AG04450 (cell line): Measurements from ENCODE around the gene GRM8. TPM values are rescaled to one million over a fixed set of nuclear protein-coding genes. Genes with fewer than 3 reads are reported as not detected.

Experiments
- CTCF ChIA-PET: fragments of 300-600, 350-600 bp; formaldehyde crosslinking; extraction: SDS; loops from one replicate; lab custom pipeline; 2022; ENCODE audit warnings: antibody characterized with exemption, inconsistent platforms; lab: Charles Lee
- POLR2A ChIA-PET: fragments of 350-600 bp; formaldehyde crosslinking; extraction: SDS; loops from one replicate; lab custom pipeline; 2021; ENCODE audit warnings: antibody characterized with exemption, inconsistent platforms; lab: Yijun Ruan, JAX
- DNase-seq: peaks from one replicate; pipeline ENCODE4 v3.0.0-alpha.2; 2011; ENCODE audit warnings: low read depth, low spot score
- H3K27ac ChIP-seq: one replicate; pipeline ENCODE4 v1.5.1; 2012; ENCODE audit warnings: low read depth, low read length, control low read depth
- H3K27me3 ChIP-seq: one replicate; pipeline ENCODE4 v1.6.0; 2012; ENCODE audit warnings: low read length; ENCODE audit not compliant: control insufficient read depth, insufficient read depth
- H3K4me3 ChIP-seq: 2 replicates; pipeline ENCODE4 v1.5.1; 2011; ENCODE audit warnings: mild to moderate bottlenecking, low read depth, low read length, control low read depth
- H3K9me3 ChIP-seq: 2 replicates; pipeline ENCODE4 v1.5.1; 2012; ENCODE audit warnings: low read length; ENCODE audit not compliant: control insufficient read depth, insufficient read depth
- polyA plus RNA-seq: library from polyadenylated mRNA; depleted of rRNA; stranded (reverse); fragments of >200 nt; gene quantifications from 2 replicates; pipeline ENCODE4 v1.2.3, GENCODE V29; 2011
- TF ChIP-seq, protein P1 (sequence below): IDR thresholded peaks from 2 replicates; pipeline ENCODE4 v1.5.1; 2011; ENCODE audit warnings: low read depth, low read length, control low read depth, inconsistent platforms

Gene GRM8
- polyA plus RNA-seq, 1 experiment: not detected

DNA sequence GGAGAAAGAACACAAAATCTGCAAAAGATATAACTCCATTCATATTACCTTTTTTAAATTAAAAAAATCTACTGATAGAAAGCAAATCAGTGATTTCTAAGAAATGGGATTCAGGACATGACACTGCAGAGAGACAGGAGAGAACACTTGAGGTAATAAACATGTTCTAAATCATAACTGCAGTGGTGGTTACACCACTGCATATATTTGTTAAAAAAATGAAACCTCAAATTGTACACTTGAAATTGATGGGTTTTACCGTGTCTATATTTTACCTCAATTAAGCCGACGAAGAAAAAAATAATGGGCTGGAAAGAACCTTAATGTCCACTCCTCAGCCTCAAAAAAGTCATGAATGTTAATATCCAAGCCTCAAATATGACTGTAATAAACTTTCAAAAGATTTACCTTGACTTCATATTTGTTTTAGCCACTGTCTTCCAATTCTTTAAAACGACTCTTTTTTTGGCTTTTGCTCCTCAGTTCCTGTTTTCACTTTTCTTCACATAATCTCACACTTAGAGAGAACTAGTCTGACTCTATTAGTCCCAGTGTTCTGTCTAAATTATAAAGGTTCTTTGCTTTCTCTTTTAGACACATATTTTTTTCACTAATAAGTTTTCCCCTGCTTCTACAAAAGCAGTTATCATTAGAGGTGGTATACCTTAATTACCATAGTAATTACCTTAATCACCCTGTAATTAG is 502.4 kb downstream of the GRM8 start:
- Histone ChIP-seq H3K4me3 (no peak overlapping the region), H3K27ac (no peak overlapping the region), H3K9me3 (no peaks in the 10 kb centered on the region), H3K27me3 (no peaks in the 10 kb centered on the region)
- ChIA-PET CTCF (no interaction called here), POLR2A (no interaction called here)
- TF ChIP-seq, protein P1, sequence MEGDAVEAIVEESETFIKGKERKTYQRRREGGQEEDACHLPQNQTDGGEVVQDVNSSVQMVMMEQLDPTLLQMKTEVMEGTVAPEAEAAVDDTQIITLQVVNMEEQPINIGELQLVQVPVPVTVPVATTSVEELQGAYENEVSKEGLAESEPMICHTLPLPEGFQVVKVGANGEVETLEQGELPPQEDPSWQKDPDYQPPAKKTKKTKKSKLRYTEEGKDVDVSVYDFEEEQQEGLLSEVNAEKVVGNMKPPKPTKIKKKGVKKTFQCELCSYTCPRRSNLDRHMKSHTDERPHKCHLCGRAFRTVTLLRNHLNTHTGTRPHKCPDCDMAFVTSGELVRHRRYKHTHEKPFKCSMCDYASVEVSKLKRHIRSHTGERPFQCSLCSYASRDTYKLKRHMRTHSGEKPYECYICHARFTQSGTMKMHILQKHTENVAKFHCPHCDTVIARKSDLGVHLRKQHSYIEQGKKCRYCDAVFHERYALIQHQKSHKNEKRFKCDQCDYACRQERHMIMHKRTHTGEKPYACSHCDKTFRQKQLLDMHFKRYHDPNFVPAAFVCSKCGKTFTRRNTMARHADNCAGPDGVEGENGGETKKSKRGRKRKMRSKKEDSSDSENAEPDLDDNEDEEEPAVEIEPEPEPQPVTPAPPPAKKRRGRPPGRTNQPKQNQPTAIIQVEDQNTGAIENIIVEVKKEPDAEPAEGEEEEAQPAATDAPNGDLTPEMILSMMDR: no peak
- no peak for DNase-seq

DNA sequence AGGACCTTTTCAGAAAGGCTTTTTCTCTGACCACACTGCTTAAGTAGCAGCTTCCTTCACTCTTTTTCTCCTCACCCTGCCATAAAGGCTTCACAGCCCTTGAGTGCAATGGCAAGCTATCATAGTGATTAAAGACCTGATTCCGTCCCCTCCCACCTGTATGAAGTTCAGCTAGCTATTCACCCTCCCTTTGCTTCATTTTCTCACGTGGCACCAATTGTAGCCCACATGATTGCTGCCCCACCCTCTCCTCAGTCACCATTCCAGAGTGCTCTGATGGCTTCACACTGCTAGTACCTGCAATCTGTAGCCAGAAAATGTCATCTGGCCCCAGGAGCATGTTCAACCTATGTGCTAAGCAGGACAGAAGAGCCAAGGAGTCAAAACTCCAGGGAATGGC is 523.8 kb downstream of the GRM8 start:
- CTCF ChIA-PET: no interaction called here

DNA sequence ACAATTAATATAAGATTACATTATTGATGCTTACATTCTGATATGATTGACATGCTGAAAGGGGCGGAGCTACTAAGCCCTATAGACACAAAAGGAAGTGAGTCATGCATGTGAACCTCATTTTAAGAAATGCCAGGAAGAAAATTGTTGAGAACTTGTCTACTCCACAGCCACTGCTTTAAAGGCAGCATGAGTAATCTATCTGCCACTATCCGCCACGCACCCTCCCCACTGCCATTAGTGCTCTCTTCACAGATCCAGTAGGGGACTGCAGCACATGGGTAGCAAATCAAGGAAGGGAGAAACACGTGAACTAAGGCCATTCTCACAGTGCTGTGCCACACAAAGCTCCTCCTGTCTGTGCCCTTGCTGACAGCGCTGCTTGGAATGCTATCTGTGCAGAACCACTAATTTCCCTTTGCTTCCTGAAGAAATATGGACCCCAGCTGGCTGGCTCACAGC is 524.8 kb downstream of the GRM8 start:
- ChIA-PET CTCF (no interaction called here), POLR2A (no interaction called here)
- TF ChIP-seq, protein P1: no peak
- no peak for DNase-seq
- no peaks in the 10 kb centered on the region for H3K27me3 ChIP-seq
- H3K9me3 ChIP-seq: peaks cover 4% of the 10 kb centered on the region; the same call in 1 of the 2 replicates
- no peak overlapping the region for H3K4me3 ChIP-seq
- H3K27ac ChIP-seq: no peak overlapping the region

More for the DNA sequence above, 523.8 kb downstream of the GRM8 start:
- POLR2A ChIA-PET: no interaction called here
- H3K9me3 ChIP-seq: peaks cover 4% of the 10 kb centered on the region; the same call in 1 of the 2 replicates
- no peak overlapping the region for H3K27ac ChIP-seq
- no peak for DNase-seq
- H3K27me3 ChIP-seq: no peaks in the 10 kb centered on the region
- TF ChIP-seq, protein P1: no peak
- no peak overlapping the region for H3K4me3 ChIP-seq

DNA sequence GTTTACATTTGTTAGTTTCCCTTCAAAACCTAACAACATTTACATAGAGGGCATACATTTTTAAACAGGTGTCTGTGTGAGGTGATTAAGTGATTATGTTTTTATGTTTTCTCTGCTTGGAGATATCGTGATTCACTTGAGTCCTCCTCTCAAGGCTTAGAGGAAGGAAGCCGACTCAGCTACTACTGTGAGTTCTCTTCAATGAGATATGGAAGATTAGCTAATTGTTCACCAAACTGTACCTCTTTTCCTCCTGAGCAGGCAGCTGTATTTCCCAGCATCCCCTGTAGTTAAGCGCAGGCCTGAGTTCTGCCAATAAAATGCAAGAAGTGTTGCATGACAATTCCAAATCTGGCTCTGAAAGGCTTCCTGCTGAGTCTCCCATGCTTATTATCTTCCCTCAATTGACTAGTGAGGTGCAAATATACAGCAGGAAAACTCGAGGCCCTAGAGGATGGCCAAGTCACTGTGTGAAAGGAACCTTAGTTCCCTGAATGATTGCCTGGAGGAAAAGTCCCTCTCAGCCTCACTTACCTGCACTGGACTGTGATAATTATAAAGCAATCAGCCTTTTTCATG is 528.7 kb downstream of the GRM8 start:
- CTCF ChIA-PET: no interaction called here
- peaks cover 2% of the 10 kb centered on the region; the same call in 1 of the 2 replicates for H3K9me3 ChIP-seq
- POLR2A ChIA-PET: no interaction called here

More for the DNA sequence above, 528.7 kb downstream of the GRM8 start:
- Histone ChIP-seq H3K4me3 (no peak overlapping the region), H3K27ac (no peak overlapping the region), H3K27me3 (no peaks in the 10 kb centered on the region)
- TF ChIP-seq, protein P1: no peak
- no peak for DNase-seq
